ENCODE data around the gene RAPSN.

RAPSN gene

GRCh38 chr11:47448566-47449427 is at the start of gene RAPSN:
RAPSN (minus strand) TSS chr11:47449136; CDS start chr11:47448964, 172 bp downstream.
- TF ChIP-seq, protein P1, sequence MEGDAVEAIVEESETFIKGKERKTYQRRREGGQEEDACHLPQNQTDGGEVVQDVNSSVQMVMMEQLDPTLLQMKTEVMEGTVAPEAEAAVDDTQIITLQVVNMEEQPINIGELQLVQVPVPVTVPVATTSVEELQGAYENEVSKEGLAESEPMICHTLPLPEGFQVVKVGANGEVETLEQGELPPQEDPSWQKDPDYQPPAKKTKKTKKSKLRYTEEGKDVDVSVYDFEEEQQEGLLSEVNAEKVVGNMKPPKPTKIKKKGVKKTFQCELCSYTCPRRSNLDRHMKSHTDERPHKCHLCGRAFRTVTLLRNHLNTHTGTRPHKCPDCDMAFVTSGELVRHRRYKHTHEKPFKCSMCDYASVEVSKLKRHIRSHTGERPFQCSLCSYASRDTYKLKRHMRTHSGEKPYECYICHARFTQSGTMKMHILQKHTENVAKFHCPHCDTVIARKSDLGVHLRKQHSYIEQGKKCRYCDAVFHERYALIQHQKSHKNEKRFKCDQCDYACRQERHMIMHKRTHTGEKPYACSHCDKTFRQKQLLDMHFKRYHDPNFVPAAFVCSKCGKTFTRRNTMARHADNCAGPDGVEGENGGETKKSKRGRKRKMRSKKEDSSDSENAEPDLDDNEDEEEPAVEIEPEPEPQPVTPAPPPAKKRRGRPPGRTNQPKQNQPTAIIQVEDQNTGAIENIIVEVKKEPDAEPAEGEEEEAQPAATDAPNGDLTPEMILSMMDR (IDR thresholded peaks at IDR 0.05; ENCODE audit: low read depth, low read length, missing control alignments): no peak
- no peak for DNase-seq (ENCODE audit: extremely low read depth, low read depth)
- H3K4me3 ChIP-seq (replicated peaks; ENCODE audit: low read depth, low read length): no peak within 1 kb of the TSS

- TF ChIP-seq, protein P1 (IDR thresholded peaks at IDR 0.05; ENCODE audit: low read depth, low read length, missing control alignments): no peak
- no peak for DNase-seq (ENCODE audit: extremely low read depth, low read depth)
- no peak overlapping the region for H3K4me3 ChIP-seq (replicated peaks; ENCODE audit: low read depth, low read length)
Measured at GRCh38 chr11:47498149-47498548, 49.2 kb upstream of the RAPSN start.

DNA sequence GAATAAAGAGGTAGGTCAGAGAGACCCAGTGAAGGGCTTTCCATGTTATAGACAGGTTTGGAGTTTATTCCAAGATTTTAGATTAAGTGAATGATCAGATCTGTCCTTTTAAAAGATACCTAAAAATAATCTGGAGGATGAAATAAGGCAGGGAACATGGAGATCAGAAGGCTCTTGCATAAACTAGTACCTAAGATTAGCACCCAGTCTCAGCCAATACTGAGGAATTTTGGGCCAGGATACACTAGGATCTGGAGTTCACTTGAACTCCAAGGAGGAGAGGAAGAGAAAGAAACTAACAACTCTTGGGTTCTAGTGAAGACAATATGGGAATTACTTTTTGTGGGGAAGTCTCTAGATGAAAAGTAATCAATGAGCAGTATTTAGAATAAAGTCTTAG is 47.9 kb upstream of the RAPSN start:
- TF ChIP-seq, protein P1 (IDR thresholded peaks at IDR 0.05; ENCODE audit: low read depth, low read length, missing control alignments): no peak
- DNase-seq (ENCODE audit: extremely low read depth, low read depth): no peak
- no peak overlapping the region for H3K4me3 ChIP-seq (replicated peaks; ENCODE audit: low read depth, low read length)

DNA sequence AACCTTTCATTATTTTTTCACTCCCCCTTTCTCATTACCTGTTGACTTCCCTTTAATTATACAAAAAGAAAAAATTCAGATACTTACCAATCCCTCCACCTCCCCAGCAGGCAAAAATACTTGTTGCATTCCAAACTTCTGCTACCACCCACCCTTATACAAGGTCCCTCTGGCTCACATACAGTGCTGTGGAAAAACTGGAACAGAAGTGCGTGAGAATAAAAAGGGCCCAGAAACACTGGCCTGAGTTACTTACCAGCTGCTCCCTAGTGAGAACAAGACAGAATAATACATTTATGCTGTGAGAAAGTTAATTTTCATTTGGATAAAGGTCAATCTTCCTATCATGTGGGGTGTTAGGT is 46.9 kb upstream of the RAPSN start:
- no peak for DNase-seq (ENCODE audit: extremely low read depth, low read depth)
- TF ChIP-seq, protein P1 (IDR thresholded peaks at IDR 0.05; ENCODE audit: low read depth, low read length, missing control alignments): no peak
- H3K4me3 ChIP-seq (replicated peaks; ENCODE audit: low read depth, low read length): no peak overlapping the region

GRCh38 chr11:47495011-47495855 is 46.3 kb upstream of the RAPSN start:
- no peak overlapping the region for H3K4me3 ChIP-seq (replicated peaks; ENCODE audit: low read depth, low read length)
- no peak for DNase-seq (ENCODE audit: extremely low read depth, low read depth)
- TF ChIP-seq, protein P1 (IDR thresholded peaks at IDR 0.05; ENCODE audit: low read depth, low read length, missing control alignments): no peak

DNA sequence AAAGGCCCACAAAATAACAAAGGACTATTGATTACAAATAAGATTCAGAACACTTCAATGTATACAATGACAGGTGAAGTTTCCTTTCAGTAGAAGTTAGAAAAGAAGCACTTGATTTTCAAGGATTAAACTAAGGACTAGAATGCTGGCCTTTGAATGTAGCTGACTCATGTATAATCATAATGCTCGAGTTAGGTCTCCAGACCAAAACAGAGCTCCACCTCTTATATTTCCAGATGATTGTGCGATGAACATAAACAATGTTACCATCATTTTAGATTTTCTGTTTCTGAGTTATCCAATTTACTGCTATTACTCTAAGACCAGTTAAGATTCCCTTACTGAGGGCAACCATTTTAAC is 40.4 kb upstream of the RAPSN start:
- no peak overlapping the region for H3K4me3 ChIP-seq (replicated peaks; ENCODE audit: low read depth, low read length)
- TF ChIP-seq, protein P1 (IDR thresholded peaks at IDR 0.05; ENCODE audit: low read depth, low read length, missing control alignments): no peak
- DNase-seq (ENCODE audit: extremely low read depth, low read depth): no peak

Measured in HFF-Myc (cell line).